HG03280 (cell line): Measurements from ENCODE around the gene ZNF608.

Experiments
- ATAC-seq: cut with Tn5 transposase; IDR thresholded peaks from one replicate; pipeline ENCODE4 v1.9.1; 2021; ENCODE audit warnings: mild to moderate bottlenecking, moderate library complexity; ENCODE audit not compliant: unreplicated experiment

ZNF608 gene

DNA sequence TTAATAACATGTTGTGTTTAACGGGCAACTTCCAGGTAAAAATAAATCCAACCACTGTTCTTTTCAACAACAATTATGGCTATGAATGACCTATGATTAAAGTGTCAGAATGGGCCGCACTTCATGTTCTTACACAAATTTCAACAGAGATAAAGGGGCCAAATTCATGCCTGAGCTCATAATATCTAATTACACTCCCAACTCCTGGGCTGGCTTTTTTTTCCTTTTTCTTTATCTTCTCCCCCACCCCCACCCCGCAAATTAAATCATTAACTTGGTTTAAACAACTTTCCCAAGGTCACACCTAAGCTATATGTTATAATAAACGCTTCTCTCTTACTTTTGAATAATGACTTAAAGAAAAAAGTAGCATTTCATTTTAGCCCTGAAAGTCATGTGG lies 25.8 kb downstream of the ZNF608 start:
- no peak for ATAC-seq

DNA sequence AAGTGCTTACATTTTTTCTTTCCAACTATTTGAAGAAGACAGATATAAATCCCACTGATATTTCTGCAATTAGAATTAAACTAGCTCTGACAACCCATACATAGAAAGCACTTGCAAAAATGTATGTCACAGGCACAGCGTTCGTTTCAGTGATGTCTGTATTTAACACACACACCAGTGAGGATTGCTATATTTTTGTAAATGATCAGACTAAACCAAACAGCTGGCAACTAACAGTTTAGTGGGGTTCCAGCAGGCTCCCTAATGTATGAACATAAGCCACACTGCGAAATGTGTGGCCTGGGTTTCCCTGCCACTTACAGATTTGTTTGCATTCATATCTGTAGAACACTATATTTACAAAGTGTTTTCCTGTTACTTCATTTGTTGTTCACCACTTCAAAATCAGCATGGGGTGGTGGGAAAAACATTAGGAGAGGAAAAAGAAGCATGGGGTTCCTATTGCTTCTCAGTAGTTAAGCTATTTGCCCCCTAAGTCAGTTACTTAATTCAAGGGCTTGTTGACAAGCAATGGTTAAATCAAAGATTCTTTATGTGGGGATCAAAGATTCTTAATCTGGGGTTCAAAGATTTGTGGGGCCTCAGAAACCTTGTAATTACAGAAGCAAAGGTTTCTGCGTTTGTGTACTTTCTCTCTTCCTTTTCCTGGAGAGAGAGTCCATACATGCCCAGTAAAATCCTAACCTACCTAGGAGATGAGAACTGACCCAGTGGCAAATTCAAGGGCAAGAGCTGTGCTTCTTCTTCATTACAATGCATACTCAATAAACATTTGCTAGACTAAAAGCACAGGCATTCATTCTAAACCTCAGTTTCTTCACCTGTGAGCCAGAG lies 27.1 kb downstream of the ZNF608 start:
- no peak for ATAC-seq

DNA sequence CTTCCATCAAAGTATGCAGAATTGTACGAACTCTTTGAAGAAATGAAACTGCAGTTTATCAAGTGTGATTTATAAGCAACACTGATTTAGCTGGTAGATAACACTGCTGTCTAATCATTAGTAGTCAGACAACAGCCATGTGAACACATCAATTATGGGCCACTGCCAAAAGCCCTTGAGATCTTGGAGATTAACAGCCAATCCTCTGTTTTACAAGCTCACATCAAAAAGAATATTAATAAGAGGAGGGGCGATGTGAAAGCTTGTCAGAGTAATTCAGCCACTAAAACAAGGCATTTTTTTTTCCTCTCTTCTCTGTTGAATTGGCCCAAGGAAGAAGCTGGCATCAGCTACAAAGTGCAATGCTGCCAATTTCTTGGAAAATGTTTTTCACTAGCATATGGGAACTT lies 28.1 kb downstream of the ZNF608 start:
- ATAC-seq, result no peak

DNA sequence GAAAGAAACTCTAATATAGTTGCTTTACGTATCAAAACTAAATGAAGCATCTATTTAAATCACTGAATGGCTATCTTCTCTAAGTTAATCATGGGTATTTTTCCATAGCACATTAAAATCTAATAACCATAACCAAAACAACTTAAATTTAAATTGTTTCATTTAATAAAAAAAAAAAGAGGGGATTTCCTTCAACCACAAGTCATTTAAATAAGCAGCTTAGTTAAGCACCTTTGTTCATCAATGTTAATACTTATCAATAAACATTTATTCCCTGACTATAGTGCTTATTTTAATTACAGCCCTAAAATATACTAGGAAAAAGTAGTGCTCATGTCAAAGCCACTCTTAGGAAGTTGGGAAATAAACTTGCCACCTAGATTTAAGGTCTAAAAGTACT lies 30.3 kb downstream of the ZNF608 start:
- no peak for ATAC-seq

DNA sequence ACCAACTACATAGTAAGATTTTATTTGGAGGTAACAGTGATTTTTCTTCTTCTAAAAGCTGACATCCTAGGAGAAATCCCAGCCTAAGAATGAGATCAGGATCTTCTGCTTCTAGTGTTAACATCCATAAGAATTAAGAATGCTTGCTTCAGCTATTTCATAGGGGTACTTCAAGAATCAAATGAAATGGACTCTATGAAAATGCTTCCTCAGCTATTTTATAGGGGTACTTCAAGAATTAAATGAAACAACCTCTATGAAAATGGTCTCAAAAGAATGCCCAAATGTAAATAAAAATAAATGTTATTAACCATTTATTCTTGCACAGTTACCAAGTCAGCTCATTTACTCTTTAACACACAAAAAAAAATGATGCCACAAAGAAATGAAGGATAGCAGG lies 31.5 kb downstream of the ZNF608 start:
- ATAC-seq, result no peak

DNA sequence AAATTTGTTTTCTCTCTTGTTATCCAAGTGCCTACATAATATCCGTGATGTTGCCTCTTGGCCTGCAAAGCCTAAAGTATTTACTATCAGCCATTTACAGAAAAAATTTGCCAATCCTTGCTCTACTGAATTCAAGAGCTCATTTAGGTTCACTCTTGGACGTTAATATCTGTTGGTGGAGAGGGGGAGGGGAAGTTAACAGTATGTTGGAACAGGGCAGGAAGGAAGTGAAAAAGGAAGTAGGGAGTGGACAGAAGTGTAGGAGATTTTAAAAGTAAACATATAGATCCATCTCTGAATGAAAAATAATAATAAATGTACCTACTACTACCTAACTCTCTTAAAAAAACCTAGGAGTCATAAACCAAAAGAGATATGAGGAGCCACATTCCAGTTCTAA lies 32.8 kb downstream of the ZNF608 start:
- no peak for ATAC-seq

DNA sequence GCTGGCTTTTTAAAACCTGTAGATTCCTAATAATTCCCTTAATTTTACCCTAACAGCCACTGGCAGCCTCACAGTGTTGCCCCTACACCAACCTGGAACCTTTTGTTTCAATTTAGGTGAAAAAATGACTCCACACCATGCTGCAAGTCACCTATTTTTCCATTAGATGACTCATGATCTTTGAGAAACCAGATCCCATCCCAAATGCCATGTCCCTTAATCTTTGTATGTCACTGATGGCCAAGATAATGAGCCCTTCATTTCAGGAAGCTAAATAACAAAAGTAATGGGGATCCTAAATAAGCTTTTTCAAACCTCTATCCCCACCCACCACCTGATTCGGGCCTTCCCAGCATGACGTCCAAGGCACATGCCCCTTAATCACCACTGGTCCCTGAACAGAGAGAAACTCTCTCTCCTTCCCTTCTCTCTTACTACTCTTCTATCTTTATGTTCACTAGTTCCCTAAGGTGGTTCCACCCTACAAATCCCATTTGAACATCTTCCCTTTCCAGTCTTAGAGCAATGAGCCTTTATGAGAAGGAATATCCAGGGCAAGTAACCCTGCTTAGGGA lies 33.6 kb downstream of the ZNF608 start:
- ATAC-seq, result no peak

DNA sequence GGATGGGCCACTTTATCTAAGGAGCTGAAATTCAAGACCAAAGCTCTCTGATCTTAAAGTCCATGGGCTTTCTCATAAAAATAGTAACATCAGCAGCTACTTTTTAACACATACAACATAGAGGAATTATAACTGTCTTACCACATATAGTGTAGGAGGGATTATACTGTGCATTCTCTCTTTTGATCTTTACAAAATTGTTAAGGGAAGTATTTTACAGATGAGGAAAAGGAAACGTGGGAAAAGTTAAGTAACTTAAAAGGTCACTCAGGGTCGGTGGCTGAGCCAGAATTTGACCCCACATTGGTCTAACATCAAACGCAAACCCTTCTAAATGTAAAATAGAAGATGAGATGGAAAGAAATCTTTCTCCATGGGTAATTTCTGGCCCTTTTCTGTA lies 38.4 kb downstream of the ZNF608 start:
- no peak for ATAC-seq

DNA sequence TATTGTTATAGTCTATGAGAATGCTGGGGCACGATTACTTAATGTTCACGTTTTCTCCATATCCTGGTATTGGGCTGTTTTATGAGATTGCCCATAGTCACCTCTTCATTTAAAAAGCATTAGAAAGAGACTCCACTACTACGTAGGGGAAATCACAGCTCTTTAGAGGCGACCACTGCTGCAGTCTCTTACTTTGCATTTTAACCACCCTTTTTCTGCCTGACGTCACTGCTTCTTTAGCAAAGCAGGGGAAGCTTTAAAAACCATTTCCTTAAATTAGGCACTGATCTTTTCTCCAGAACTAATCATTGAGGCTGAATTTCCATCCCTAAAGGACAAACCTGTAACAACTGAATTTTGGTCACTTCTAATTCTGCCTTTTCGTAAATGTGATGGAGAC lies 38.9 kb downstream of the ZNF608 start:
- ATAC-seq, result no peak

DNA sequence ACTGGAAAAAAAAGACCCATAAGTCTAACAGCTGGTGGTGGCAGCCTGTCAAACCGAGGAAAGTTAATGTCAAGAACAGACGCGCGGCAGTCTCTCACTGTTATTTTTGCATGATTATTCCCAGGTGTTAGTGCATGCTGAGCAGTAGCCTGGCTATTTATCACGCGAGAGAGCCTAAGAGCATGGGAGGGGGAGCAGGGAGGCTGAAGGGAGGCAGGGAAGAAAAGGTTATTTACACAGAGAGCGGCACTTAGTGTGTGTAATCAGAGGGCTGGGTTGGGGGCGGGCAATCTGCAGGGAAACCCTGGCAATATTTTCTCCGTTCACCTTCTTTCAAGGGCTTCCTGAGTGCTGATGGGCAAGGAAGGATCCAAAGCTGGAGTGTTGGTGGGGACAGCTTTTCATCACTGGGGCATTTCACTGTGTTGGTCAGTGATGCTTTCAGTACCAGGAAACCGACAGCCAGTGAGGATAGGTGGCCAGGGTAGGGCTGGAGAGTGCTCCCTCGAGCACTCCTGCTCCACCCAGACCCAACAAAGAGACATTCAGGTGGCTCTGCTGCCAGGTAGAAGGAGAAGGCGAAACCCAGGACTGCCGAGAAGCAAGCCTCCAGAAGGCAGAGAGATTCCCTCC lies 39.6 kb downstream of the ZNF608 start:
- no peak for ATAC-seq

DNA sequence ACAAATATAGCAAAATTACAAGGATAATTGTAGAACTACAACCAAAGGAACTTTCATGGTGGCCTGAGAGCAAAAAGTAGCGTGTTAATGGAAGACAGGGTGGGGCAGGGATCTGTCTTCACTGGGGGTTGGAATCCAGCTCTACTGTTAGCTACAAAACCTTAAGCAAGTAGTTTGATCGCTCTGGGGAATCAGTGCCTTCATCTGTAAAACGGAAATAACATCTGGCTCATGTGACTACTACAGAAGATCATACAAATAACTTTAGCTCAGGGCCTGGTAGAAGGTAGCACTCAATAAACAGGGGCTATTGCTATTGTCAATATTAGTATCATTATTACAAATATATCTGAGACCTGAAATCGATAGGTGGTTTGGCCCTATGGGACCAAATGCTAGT lies 40.4 kb downstream of the ZNF608 start:
- ATAC-seq, result no peak

DNA sequence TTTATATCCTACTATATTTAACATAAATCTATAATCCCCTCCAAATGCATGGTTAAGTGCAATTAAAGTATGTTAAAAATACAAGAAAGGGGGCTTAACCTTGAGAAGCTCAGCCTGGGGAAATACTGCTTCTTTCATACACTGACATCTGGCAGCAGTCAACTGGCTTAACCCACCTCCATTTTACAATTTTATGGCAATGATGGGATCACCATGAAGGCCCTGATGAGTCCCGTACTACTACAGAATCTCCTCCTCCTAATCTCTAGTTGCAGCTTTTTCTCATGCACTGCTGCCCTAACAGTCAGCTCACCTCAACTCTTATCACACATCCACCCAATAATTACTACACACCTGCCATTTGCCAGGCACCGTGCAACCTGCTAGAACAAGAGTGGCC lies 40.9 kb downstream of the ZNF608 start:
- ATAC-seq, result no peak

DNA sequence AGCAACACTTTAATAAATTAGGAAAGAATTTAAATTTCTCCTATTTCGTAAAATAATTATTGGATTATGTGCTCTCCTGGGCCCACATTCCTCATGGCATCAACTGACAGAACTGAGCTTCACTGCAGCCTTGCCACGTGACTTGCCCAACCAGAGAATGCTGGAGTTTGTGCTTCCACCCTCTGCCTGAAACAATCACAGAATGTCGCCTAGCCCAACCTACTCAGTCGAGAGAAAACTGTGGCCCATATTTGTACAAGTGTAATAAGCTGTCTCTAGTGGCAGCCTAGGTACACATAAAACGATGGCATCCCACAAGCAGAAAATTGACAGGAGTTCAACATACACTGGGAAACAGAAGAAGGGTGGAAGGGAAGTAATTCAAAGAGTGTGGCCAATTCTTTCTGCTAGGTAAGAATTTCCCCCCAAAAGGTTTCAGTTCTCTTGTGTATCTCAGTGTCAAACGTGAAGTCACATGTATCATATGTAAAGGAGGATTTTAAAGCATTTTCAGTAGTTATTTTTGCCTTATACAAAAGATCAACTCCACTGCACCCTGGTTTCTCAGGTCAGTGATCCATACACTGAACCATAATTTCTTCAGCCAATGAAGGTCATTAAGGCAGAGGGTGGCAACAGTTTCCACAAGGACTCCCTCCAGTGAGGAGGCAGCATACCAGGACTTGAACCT lies 41.7 kb downstream of the ZNF608 start:
- peak; percentile 85 for ATAC-seq

DNA sequence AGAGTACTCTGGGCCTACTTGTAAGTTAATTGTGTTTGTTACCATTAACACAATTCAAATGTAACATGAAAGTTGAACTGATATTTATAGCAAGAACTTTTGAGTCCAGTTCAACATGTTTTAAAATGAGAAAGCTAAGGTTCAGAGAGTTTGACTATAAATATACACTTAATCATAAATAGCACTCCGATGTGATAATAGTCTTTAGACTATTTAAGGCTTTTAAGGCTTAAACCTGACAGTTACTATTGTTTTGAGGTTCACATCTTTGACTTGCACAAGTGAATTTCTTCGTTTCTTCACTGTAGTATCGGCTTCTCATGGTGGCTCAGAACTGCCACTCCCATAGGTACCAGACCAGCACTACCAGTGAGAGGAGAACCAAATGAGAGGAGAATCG lies 42.4 kb downstream of the ZNF608 start:
- ATAC-seq, result no peak

DNA sequence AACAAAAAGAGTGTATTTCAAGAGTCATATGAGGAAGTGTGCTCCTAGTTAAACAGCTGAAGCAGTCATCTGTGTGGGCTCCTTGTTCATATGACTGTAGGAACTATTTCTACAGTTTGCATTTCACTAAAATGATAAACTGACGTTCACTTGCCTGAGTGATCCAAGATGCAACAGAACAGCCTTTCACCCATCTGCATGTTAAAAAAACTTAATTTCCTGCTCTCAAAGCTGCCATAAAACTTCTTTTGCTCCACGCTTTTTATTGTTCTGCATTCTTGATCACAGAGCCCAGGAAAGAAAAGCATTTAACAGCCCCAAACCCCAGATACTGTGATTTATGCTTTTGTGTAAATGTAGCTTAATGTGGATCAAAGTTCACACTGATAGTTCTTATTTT lies 43.9 kb downstream of the ZNF608 start:
- no peak for ATAC-seq

DNA sequence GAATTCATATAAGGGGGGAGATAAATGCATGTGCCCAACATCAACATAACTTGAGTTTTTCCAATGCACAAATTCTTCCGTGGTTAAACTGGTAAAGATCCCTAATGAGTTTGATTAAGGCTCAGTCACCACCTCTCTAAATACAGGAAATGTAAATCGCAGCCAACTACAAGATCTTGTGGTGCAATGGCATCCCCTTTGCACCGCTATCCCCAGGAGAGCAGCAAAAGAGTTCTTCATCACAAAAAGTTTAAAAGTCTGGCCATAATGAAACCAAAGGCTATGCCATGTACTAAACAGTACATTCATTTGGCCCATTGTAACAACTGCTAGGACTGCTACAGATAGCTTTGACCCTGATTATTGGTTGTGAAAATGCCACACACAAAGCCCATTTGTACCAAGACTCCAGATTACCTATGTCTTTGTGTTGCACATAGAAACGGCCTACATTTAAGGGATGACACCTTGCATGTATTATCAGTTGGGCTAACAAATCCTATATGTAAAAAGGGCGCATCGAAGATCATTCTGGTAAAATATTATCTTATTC lies 44.5 kb downstream of the ZNF608 start:
- ATAC-seq, result no peak

DNA sequence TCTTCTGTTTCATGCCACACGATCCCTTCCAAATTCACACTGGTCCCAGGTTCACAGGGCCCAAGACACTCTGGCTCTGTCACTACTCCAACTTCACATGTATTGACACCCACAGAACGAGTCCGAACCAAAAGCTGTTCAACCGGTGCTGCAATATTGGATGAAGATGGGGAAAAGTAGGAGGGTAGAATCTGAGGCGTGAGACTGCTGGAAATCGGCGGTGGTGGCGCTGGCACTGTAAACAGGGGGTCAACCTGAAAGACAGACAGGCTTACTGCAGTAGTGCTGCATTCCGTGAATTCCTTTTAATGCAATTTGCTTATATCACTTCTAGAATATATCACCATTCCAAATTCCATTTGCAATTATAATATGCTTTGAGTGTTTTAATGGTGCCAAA lies 45.4 kb downstream of the ZNF608 start:
- no peak for ATAC-seq

DNA sequence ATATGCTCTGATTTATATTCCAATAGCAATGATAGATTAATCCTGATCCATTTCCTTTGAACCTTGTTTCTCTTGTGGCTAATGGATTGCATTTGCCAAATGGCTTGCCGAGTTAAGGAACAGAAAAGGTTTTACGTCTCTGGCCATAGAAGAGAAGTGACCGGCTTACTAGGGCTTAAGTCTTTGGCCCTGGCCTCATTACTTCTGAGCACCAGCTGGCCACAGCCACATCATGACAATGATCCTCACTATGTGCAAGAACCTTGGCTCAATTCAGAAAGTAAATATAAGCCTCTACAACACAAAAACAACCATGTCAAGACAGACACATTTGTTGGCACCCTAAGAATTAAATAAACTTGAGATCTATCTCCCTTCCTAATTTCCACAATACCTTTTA lies 46.1 kb downstream of the ZNF608 start:
- no peak for ATAC-seq

DNA sequence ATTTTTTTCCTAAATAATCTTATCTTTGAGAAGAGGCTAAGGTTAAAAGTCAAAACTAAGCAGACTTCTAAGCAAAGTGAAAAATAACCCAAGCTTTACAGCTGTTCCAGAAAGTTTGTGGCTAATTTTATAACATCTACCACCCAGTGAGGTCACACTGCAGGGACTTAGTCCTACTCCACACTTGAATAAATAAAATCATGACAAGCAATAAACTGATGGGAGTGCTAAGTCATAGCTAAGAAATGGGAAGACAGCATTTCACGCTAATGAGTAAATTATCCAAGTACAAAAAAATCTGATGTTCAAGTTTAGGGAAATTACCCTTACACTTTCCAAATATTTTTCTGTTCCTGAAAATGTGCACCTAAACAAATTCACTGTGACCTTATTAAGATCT lies 47.7 kb downstream of the ZNF608 start:
- ATAC-seq, result no peak

DNA sequence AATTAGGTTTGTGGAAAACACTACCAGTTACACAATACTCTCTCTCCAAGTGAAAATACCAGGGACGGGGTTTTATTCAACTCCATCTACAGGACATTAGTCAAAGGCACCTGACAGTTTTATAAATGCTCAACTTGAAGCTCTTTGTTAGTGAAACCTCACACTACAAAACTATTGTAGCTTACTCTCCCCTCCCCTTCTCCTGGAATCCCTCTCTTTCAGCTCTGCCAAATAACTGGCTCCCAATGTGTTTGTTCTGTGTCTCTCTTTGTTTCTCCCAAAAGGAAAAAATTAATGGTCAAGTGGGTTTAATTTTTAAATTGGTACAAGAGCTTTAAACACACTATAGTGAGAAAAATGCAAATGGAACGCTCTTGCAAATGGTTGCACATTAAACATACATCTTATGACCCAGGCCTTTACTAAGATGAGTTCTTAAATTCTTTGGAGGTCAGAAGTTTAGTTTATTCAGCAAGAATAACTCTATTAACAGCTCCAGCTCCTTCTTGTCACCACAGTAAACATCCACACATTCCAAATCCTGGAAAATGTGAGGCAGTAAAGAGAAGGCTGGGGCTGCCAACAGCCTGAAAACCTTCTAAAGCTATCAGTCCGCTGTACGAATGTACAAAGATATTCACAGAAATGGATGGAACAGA lies 48.4 kb downstream of the ZNF608 start:
- no peak for ATAC-seq

DNA sequence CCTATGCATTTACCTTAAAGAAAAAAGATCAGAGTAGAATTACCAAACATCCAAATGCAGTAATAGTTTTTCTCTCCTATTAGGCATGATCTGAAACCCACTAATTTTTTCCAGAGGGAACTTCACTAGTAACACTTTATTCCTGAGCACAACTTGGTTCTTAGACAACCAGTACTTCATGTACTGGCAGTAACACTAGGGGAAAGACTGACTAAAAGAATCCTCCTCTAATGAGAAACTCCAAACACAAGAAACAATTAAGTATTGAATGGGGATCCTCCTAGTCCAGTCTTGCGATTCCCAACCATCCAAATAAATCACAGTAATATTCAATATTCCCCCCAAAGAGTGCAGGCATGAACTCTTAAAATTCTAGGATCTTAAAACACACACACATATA lies 48.9 kb downstream of the ZNF608 start:
- ATAC-seq, result no peak
